ENCODE results near the gene TFF3. TPM values are rescaled to one million over a fixed set of nuclear protein-coding genes. Genes with fewer than 3 reads are reported as not detected.

TFF3 gene
- total and polyA plus RNA-seq, 2 of the 4 experiments (the other 2 are of a cell fraction): not detected

DNA sequence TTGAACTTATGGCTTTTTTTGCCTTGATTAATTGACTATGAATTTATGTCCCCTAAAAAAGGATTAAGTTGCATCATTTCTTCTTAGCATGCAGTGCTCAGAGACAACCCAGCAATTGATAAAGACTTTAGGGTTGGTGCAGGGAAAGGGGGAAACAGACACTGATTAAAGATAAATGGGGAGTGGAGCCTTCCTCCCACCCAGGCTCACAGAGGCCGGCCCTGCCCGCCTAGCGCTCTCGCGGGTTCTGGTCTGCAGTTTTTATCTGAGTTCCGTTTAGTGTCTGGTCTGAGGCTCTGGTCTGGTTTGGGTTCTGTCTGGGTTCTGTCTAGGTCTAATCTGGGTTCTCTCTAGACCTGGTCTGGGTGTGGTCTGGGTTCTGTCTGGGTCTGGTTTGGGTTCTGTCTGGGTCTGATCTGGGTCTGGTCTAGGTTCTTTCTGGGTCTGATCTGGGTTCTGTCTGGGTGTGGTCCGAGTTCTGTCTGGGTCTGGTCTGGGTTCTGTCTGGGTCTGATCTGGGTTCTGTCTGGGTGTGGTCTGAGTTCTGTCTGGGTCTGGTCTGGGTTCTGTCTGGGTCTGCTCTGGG, 48.1 kb downstream of the TFF3 start:
- intact Hi-C loops (cut with micrococcal nuclease): no loop called here

More for the DNA sequence above, 48.1 kb downstream of the TFF3 start:
- H3K14ac ChIP-seq (replicated peaks; ENCODE audit: low read depth, low read length): no peak overlapping the region
- no peak overlapping the region for H3K27ac ChIP-seq (ENCODE audit: insufficient read depth, low read length)
- no peak overlapping the region for H3K56ac ChIP-seq (ENCODE audit: extremely low read depth, insufficient read depth, low read length)
- H4K5ac ChIP-seq (ENCODE audit: low read depth, low read length): no peak overlapping the region
- H4K20me1 ChIP-seq (ENCODE audit: insufficient read depth, low read length): no peaks in the 10 kb centered on the region
- peaks cover 9% of the 10 kb centered on the region for H3K27me3 ChIP-seq (ENCODE audit: control insufficient read depth, insufficient read depth, low read length)
- CTCF ChIA-PET: no interaction called here
- POLR2A ChIA-PET (ENCODE audit: unreplicated experiment): no interaction called here
- no peak overlapping the region for H4K8ac ChIP-seq (ENCODE audit: low read depth in 2 of 2, low read length in 2 of 2)
- H3K9ac ChIP-seq (ENCODE audit: low read depth, low read length): no peak overlapping the region
- no peaks in the 10 kb centered on the region for H3K79me1 ChIP-seq (ENCODE audit: low read depth in 1 of 2, low read length in 2 of 2)
- no peak overlapping the region for H2AFZ ChIP-seq (replicated peaks; ENCODE audit: low read length, poor library complexity)
- dilution Hi-C loops (cut with HindIII; ENCODE audit: low sequenced_read_pairs, unreplicated experiment): no loop called here
- no peak overlapping the region for H2AK9ac ChIP-seq (replicated peaks; ENCODE audit: low read depth, low read length, poor library complexity)
- no peak overlapping the region for H3K23ac ChIP-seq (ENCODE audit: low read depth, low read length)
- H3K4me3 ChIP-seq (ENCODE audit: insufficient read depth, low read depth, low read length): no peak overlapping the region
- in situ Hi-C loops (cut with MboI; ENCODE audit: low sequenced_read_pairs): no loop called here
- peaks cover 11% of the 10 kb centered on the region; the same call in 1 of the 2 replicates for H3K4me1 ChIP-seq (ENCODE audit: control insufficient read depth, insufficient read depth, low read length)
- no TSS peak for BruUV-seq (replicated peaks)
- H3K4me2 ChIP-seq (ENCODE audit: low read depth, low read length): no peak overlapping the region
- no peak for TF ChIP-seq RCOR1 (IDR thresholded peaks at IDR 0.05; ENCODE audit: insufficient replicate concordance, low read length)
- TF ChIP-seq NFE2L2 (IDR thresholded peaks at IDR 0.05; ENCODE audit: low read depth, low read length): no peak
- no peak for TF ChIP-seq BHLHE40 (IDR thresholded peaks at IDR 0.05; ENCODE audit: low read depth, low read length)
- DNase-seq: no peak
- 0 out of 2 replicates have a peak, but pooled peaks cover 6% of the 10 kb centered on the region for H3K9me1 ChIP-seq (ENCODE audit: insufficient read depth, low read length)
- H2AK5ac ChIP-seq (ENCODE audit: low read depth, low read length): no peak overlapping the region
- no peak for ATAC-seq (ENCODE audit: low read depth)
- H2BK15ac ChIP-seq (ENCODE audit: low read depth, low read length): no peak overlapping the region
- H2BK5ac ChIP-seq (ENCODE audit: low read depth, low read length, poor library complexity, severe bottlenecking): no peak overlapping the region
- H2BK120ac ChIP-seq (ENCODE audit: low read depth, low read length): no peak overlapping the region
- no peaks in the 10 kb centered on the region for H3K36me3 ChIP-seq (ENCODE audit: control insufficient read depth, insufficient read depth, low read length)
- H4K91ac ChIP-seq (ENCODE audit: insufficient read depth, low read depth, low read length): no peak overlapping the region
- H3K4ac ChIP-seq (ENCODE audit: low read depth, low read length): no peak overlapping the region
- WGBS, 2 experiments (ENCODE audit: extremely low coverage in 2 of 2, insufficient read length in 1 of 2): 0% methylated on average over 1 of the region's 7 CpGs; no CpG with 5 or more reads in 1 of the 2 experiments
- H3K18ac ChIP-seq (ENCODE audit: low read depth, low read length): no peak overlapping the region
- no peaks in the 10 kb centered on the region for H3K9me3 ChIP-seq (ENCODE audit: control insufficient read depth, insufficient read depth, low read length)
- H2BK20ac ChIP-seq (ENCODE audit: low read depth, low read length): no peak overlapping the region
